Esophagus muscularis mucosa (tissue), 4 donors: Measurements from ENCODE around the gene MTMR8. TPM values are rescaled to one million over a fixed set of nuclear protein-coding genes. Genes with fewer than 3 reads are reported as not detected.
A peak's percentile ranks its signal among the peaks of the same experiment; 100 is the strongest.

Experiments
- DNase-seq: peaks from one replicate; pipeline ENCODE4 v3.0.0-alpha.2; 2017; ENCODE audit errors: extremely low spot score
- H3K27ac ChIP-seq, 4 donors: fragments of 200-600 bp; sonication (generic); replicated peaks in 1 of 4; 1 replicate in 3 of 4; 2 replicates in 1 of 4; pipeline ENCODE4 v1.5.1; 2016 to 2019; ENCODE audit warnings: mild to moderate bottlenecking in 1 of 4
- H3K27me3 ChIP-seq, 4 donors: fragments of 200-600 bp; sonication (generic); one replicate each; pipeline versions ENCODE4 v1.5.1 to v1.6.0; 2016 to 2019
- H3K36me3 ChIP-seq, 4 donors: fragments of 200-600 bp; sonication (generic); one replicate each; pipeline ENCODE4 v1.5.1; 2016 to 2019
- H3K4me1 ChIP-seq, 4 donors: fragments of 200-600 bp; sonication (generic); one replicate each; pipeline ENCODE4 v1.5.1; 2016 to 2019
- H3K4me3 ChIP-seq, 4 donors: fragments of 200-600 bp; sonication (generic); 1 replicate in 2 of 4; 2 replicates in 2 of 4; pipeline ENCODE4 v1.5.1; 2016 to 2019; ENCODE audit warnings: mild to moderate bottlenecking in 4 of 4, moderate library complexity in 1 of 4
- H3K9me3 ChIP-seq, 4 donors: fragments of 200-600 bp; sonication (generic); 1 replicate in 3 of 4; 2 replicates in 1 of 4; pipeline ENCODE4 v1.5.1; 2016 to 2019
- EP300 ChIP-seq: sonication (generic); formaldehyde crosslinking; IDR thresholded peaks from one replicate; pipeline ENCODE4 v1.6.1; 2017; ENCODE audit warnings: antibody characterized with exemption
- POLR2A ChIP-seq: fragments of 450-650 bp; IDR thresholded peaks from one replicate; pipeline ENCODE4 v1.6.1; 2017; ENCODE audit warnings: antibody characterized with exemption, moderate library complexity, mild to moderate bottlenecking, low read depth
- POLR2AphosphoS5 ChIP-seq, 2 donors: sonication (generic); formaldehyde crosslinking; IDR thresholded peaks; one replicate each; pipeline ENCODE4 v1.6.1; 2017; ENCODE audit warnings: antibody characterized with exemption in 2 of 2
- WGBS: methylation state at CpG from one replicate; pipeline ENCODE4 v1.1.5; 2018; 5-methylcytosine and 5-hydroxymethylcytosine counted together
- intact Hi-C: fragments of 100-400 bp; cut with DNase I; formaldehyde crosslinking; loops from one replicate; pipeline ENCODE4 v1.15.1; 2023
- total RNA-seq, 4 donors: library from RNA; depleted of rRNA; stranded (reverse); fragments of >200 nt; gene quantifications; one replicate each; pipeline versions ENCODE4 v1.1.0 to v1.2.1, GENCODE V29; 2016
- TF ChIP-seq, protein P1 (sequence below), 3 experiments: fragments of 200-600 bp in 2 of 3; fragments of 450-650 bp in 1 of 3; sonication (generic) in 2 of 3; IDR thresholded peaks; one replicate each; pipeline ENCODE4 v1.5.1; 2017 to 2019; ENCODE audit warnings: antibody characterized with exemption in 3 of 3, mild to moderate bottlenecking in 2 of 3, moderate library complexity in 1 of 3

MTMR8 gene
- 1 to 10 TPM; 1.2 to 2.9 (median 2.2) TPM for total RNA-seq

DNA sequence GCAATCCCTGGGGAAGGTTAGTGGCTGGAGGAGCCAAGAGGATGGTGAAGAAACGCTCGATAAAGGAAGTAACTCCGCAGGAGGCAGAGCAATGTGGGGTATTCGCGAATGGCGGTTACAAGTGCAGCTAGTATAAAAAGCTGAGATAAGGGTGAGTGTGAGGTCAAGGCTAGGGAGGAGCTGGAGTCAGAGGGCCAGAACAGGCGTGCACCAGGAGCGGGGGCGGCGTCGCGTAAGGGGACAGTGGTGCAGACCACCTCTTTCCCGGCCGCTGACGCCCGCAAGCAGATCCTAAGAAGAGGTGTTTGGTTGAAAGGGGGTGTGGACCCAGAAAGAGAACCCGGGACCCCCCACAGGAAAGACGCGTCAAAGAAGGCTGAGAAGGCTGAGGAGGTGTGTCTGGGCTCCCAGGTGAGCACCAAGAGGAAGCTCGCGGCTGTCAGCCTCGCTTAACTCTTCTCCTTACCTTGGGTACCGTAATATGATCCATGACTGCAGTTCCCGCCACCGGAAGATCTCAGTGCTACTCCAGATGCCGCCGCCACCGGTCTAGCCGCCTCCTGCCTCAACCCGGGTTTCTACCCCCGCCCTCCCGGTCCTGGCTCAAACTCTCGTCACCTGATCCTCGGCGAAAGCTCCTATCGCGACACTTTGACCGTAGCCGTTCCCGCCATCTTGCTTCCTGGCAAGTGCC lies at the start of gene MTMR8:
TSS of gene MTMR8 (minus strand) at position 579 of the 694 bp plus-strand sequence. CDS start at position 490, 89 bp downstream.
- no peaks in the 10 kb centered on the region for H3K9me3 ChIP-seq
- peak within 1 kb of the TSS; percentile 66 to 78 (median 68) for H3K4me3 ChIP-seq
- no peaks in the 10 kb centered on the region for H3K27me3 ChIP-seq
- TF ChIP-seq POLR2A: no peak
- TF ChIP-seq POLR2AphosphoS5 (IDR thresholded peaks at IDR 0.05): peak; percentile 26 to 56
- intact Hi-C loops: loop anchor here (5.0 kb wide), 1 partner anchor 188 kb away; the partner anchor contains the start of gene AMER1
- no peaks in the 10 kb centered on the region for H3K36me3 ChIP-seq
- peak within 1 kb of the TSS; percentile 20 to 67 (median 44) for H3K27ac ChIP-seq
- 35% methylated on average over 40 of the region's 40 CpGs for WGBS
- peak; percentile 90 for DNase-seq
- peaks cover 0 to 9% (median 6%) of the 10 kb centered on the region in 4 donors for H3K4me1 ChIP-seq

DNA sequence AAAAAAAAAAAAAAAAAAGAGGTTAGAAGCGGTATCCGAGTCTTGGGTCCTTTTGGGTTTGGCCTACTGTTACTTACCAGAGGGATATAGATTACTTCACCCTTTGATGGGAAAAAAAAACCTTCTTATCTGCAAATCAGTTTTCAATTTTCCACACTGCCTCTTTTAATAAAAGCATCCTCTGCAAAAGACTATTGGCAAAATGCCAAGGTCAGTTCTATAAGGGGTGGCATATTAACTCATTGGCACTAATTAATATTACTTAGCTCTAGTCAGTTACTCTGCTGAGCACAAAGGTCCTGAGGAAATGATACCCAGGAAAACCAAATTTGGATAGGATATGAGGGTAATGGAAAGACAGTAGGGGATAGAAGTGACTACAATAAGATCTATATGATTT lies 44.3 kb upstream of the MTMR8 start:
- intact Hi-C loops: no loop called here
- H3K36me3 ChIP-seq: no peaks in the 10 kb centered on the region
- no peaks in the 10 kb centered on the region for H3K4me1 ChIP-seq
- H3K27me3 ChIP-seq: no peaks in the 10 kb centered on the region
- H3K27ac ChIP-seq: no peak overlapping the region
- TF ChIP-seq EP300: no peak
- TF ChIP-seq POLR2A: no peak
- TF ChIP-seq, protein P1, sequence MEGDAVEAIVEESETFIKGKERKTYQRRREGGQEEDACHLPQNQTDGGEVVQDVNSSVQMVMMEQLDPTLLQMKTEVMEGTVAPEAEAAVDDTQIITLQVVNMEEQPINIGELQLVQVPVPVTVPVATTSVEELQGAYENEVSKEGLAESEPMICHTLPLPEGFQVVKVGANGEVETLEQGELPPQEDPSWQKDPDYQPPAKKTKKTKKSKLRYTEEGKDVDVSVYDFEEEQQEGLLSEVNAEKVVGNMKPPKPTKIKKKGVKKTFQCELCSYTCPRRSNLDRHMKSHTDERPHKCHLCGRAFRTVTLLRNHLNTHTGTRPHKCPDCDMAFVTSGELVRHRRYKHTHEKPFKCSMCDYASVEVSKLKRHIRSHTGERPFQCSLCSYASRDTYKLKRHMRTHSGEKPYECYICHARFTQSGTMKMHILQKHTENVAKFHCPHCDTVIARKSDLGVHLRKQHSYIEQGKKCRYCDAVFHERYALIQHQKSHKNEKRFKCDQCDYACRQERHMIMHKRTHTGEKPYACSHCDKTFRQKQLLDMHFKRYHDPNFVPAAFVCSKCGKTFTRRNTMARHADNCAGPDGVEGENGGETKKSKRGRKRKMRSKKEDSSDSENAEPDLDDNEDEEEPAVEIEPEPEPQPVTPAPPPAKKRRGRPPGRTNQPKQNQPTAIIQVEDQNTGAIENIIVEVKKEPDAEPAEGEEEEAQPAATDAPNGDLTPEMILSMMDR (IDR thresholded peaks at IDR 0.05): no peak
- TF ChIP-seq POLR2AphosphoS5 (IDR thresholded peaks at IDR 0.05): no peak
- DNase-seq: no peak
- H3K4me3 ChIP-seq: no peak overlapping the region
- WGBS: 91% methylated on average over 2 of the region's 2 CpGs
- peaks cover 0 to 4% (median 0%) of the 10 kb centered on the region in 4 donors for H3K9me3 ChIP-seq

DNA sequence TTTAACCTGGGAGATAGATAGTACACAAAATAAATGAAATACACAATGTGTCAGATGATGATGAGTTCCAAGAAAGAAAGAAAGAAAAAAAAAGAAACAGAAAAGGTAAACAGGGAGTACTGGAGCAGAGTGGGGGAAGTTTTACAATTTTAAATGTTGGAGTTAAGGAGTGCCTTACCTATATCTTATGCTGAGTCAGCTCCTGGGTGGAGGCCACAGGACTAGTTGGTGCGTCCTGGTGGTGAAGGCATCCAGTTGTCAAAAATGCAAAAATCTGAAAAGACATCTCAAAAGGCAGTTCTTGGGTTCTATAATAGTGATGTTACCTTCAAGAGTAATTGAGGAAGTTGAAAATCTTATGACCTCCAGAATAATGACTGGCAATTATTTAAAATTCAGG lies 42.4 kb upstream of the MTMR8 start:
- DNase-seq: no peak
- H3K27me3 ChIP-seq: no peaks in the 10 kb centered on the region
- H3K9me3 ChIP-seq: peaks cover 0 to under 1% (median 0%) of the 10 kb centered on the region in 4 donors
- no peaks in the 10 kb centered on the region for H3K36me3 ChIP-seq
- no peak overlapping the region for H3K4me3 ChIP-seq
- TF ChIP-seq POLR2A (no peak), EP300 (no peak), POLR2AphosphoS5 (IDR thresholded peaks at IDR 0.05) (no peak)
- TF ChIP-seq, protein P1 (IDR thresholded peaks at IDR 0.05): no peak
- H3K27ac ChIP-seq: no peak overlapping the region
- no peaks in the 10 kb centered on the region for H3K4me1 ChIP-seq
- intact Hi-C loops: no loop called here
- WGBS: 79% methylated on average over 1 of the region's 1 CpG

- WGBS: 79% methylated on average over 5 of the region's 5 CpGs
- TF ChIP-seq POLR2A (no peak), POLR2AphosphoS5 (IDR thresholded peaks at IDR 0.05) (no peak), EP300 (no peak)
- TF ChIP-seq, protein P1 (IDR thresholded peaks at IDR 0.05): no peak
These were observed 42.0 kb upstream of the MTMR8 start for GRCh38 chrX:64437218-64437617.

DNA sequence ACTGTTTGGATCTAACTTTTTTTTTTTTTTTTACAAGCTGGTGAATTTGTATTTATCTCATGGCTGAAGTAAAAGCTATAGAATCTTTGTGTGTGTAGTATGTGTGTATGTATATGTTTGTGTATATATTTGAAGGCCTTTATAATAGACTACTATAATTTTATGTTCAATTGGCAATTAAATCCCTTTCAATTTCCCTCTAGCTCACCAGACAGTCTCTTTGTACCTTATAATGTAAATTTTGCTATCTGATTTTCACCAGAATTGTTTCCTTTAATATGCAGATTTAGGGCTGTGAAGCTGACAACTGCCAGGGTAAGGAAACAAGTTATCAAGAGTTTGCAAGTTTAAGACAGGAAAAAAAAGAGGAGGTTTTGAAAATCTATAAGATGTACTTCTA lies 33.1 kb upstream of the MTMR8 start:
- Histone ChIP-seq H3K4me3 (no peak overlapping the region), H3K4me1 (no peaks in the 10 kb centered on the region), H3K9me3 (no peaks in the 10 kb centered on the region), H3K36me3 (no peaks in the 10 kb centered on the region), H3K27me3 (no peaks in the 10 kb centered on the region), H3K27ac (no peak overlapping the region)
- TF ChIP-seq POLR2A (no peak), EP300 (no peak)
- no peak for DNase-seq
- intact Hi-C loops: no loop called here

More at GRCh38 chrX:64437218-64437617, 42.0 kb upstream of the MTMR8 start:
- intact Hi-C loops: no loop called here
- no peak overlapping the region for H3K27ac ChIP-seq
- DNase-seq: no peak
- no peaks in the 10 kb centered on the region for H3K9me3 ChIP-seq
- no peak overlapping the region for H3K4me3 ChIP-seq
- H3K27me3 ChIP-seq: no peaks in the 10 kb centered on the region
- no peaks in the 10 kb centered on the region for H3K4me1 ChIP-seq
- H3K36me3 ChIP-seq: no peaks in the 10 kb centered on the region
